MM.1S (cell line): Measurements from ENCODE around the gene TFAP2A.

Experiments
- CTCF ChIP-seq: fragments of 300-600 bp; sonication (generic); IDR thresholded peaks from 2 replicates; pipeline ENCODE4 v1.5.1; 2016; ENCODE audit warnings: antibody characterized with exemption, low read length, mixed read lengths
- EZH2 ChIP-seq: fragments of 300-600 bp; sonication (generic); optimal IDR thresholded peaks from 2 replicates; pipeline ENCODE3; 2017; ENCODE audit warnings: low read depth, mild to moderate bottlenecking, antibody characterized with exemption, low read length, mixed read lengths
- EZH2phosphoT487 ChIP-seq: fragments of 300-600 bp; sonication (generic); IDR thresholded peaks from 2 replicates; pipeline ENCODE4 v1.6.1; 2018; ENCODE audit warnings: antibody characterized with exemption, low read length

GRCh38 chr6:10463491-10464481, 48.9 kb upstream of the TFAP2A start:
- TF ChIP-seq CTCF (no peak), EZH2 (no peak), EZH2phosphoT487 (no peak)
